ENCODE results near the gene DOK3. TPM values are rescaled to one million over a fixed set of nuclear protein-coding genes. Genes with fewer than 3 reads are reported as not detected.

DOK3 gene
- total RNA-seq, 1 donor from 2014 or later = 7.2 TPM

- no peak for DNase-seq (ENCODE audit: extremely low spot score, unreplicated experiment)
- peak overlapping the region; percentile 89 for H3K27ac Mint-ChIP-seq (ENCODE audit: unreplicated experiment)
- peak overlapping the region; percentile 11 for H3K4me3 Mint-ChIP-seq (ENCODE audit: unreplicated experiment)
Observed at GRCh38 chr5:177499842-177500241, 9.8 kb downstream of the DOK3 start.

GRCh38 chr5:177498013-177498787, 11.4 kb downstream of the DOK3 start:
- no peak for DNase-seq (ENCODE audit: extremely low spot score, unreplicated experiment)
- Mint-ChIP-seq H3K4me1 (ENCODE audit: unreplicated experiment) (peaks cover 76% of the 10 kb centered on the region), H3K4me3 (ENCODE audit: unreplicated experiment) (peak overlapping the region; percentile 79), H3K27me3 (ENCODE audit: unreplicated experiment) (no peaks in the 10 kb centered on the region), H3K36me3 (ENCODE audit: unreplicated experiment) (peaks cover 3% of the 10 kb centered on the region), H3K27ac (ENCODE audit: unreplicated experiment) (peak overlapping the region; percentile 73), H3K9me3 (ENCODE audit: unreplicated experiment) (no peaks in the 10 kb centered on the region)
- TF ChIP-seq CTCF (IDR thresholded peaks at IDR 0.05) = no peak

More at GRCh38 chr5:177499842-177500241, 9.8 kb downstream of the DOK3 start:
- no peaks in the 10 kb centered on the region for H3K27me3 Mint-ChIP-seq (ENCODE audit: unreplicated experiment)
- H3K9me3 Mint-ChIP-seq (ENCODE audit: unreplicated experiment) = no peaks in the 10 kb centered on the region
- peaks cover 2% of the 10 kb centered on the region for H3K36me3 Mint-ChIP-seq (ENCODE audit: unreplicated experiment)
- peaks cover 60% of the 10 kb centered on the region for H3K4me1 Mint-ChIP-seq (ENCODE audit: unreplicated experiment)
- no peak for TF ChIP-seq CTCF (IDR thresholded peaks at IDR 0.05)

GRCh38 chr5:177497292-177498012, 12.2 kb downstream of the DOK3 start, which contains the start of gene PDLIM7:
TSS of gene PDLIM7 (minus strand) at chr5:177497604. CDS start at chr5:177496512, 1,092 bp downstream.
- peaks cover 81% of the 10 kb centered on the region for H3K4me1 Mint-ChIP-seq (ENCODE audit: unreplicated experiment)
- peaks cover 8% of the 10 kb centered on the region for H3K36me3 Mint-ChIP-seq (ENCODE audit: unreplicated experiment)
- no peaks in the 10 kb centered on the region for H3K9me3 Mint-ChIP-seq (ENCODE audit: unreplicated experiment)
- H3K4me3 Mint-ChIP-seq (ENCODE audit: unreplicated experiment) = peak within 1 kb of the TSS; percentile 84
- DNase-seq (ENCODE audit: extremely low spot score, unreplicated experiment) = peak; percentile 98
- peak within 1 kb of the TSS; percentile 91 for H3K27ac Mint-ChIP-seq (ENCODE audit: unreplicated experiment)
- no peaks in the 10 kb centered on the region for H3K27me3 Mint-ChIP-seq (ENCODE audit: unreplicated experiment)
- TF ChIP-seq CTCF (IDR thresholded peaks at IDR 0.05) = no peak

GRCh38 chr5:177496727-177497291, 12.8 kb downstream of the DOK3 start:
- peak overlapping the region; percentile 91 for H3K27ac Mint-ChIP-seq (ENCODE audit: unreplicated experiment)
- no peaks in the 10 kb centered on the region for H3K27me3 Mint-ChIP-seq (ENCODE audit: unreplicated experiment)
- no peaks in the 10 kb centered on the region for H3K9me3 Mint-ChIP-seq (ENCODE audit: unreplicated experiment)
- peaks cover 8% of the 10 kb centered on the region for H3K36me3 Mint-ChIP-seq (ENCODE audit: unreplicated experiment)
- H3K4me1 Mint-ChIP-seq (ENCODE audit: unreplicated experiment) = peaks cover 79% of the 10 kb centered on the region
- peak; percentile 94 for DNase-seq (ENCODE audit: extremely low spot score, unreplicated experiment)
- TF ChIP-seq CTCF (IDR thresholded peaks at IDR 0.05) = no peak
- peak overlapping the region; percentile 84 for H3K4me3 Mint-ChIP-seq (ENCODE audit: unreplicated experiment)
